Erythroblast (primary cell): ENCODE data around the gene FBXO46.
"Not testable (repeated sequence)": the region's sequence is repeated elsewhere in the genome, so short reads cannot be mapped to it uniquely, and the experiment has no call there.

Source experiments
- DNase-seq, 2 experiments: peaks; one replicate each; lab custom pipeline; 2025; lab: John Stamatoyannopoulos, UW
- GATA1 ChIP-seq: IDR thresholded peaks from 2 replicates; pipeline ENCODE4 v1.6.1; 2011; ENCODE audit warnings: low read depth, mild to moderate bottlenecking, control low read depth, low read length, moderate library complexity
- POLR2A ChIP-seq: IDR thresholded peaks from 2 replicates; pipeline ENCODE4 v1.6.1; 2011; ENCODE audit warnings: mild to moderate bottlenecking, low read length

FBXO46 gene

GRCh38 chr19:45758921-45759320 lies 28.2 kb upstream of the FBXO46 start:
- no peak for TF ChIP-seq GATA1
- no peak for TF ChIP-seq POLR2A
- DNase-seq: no peak

GRCh38 chr19:45757695-45758094 lies 27.0 kb upstream of the FBXO46 start:
- TF ChIP-seq POLR2A (no peak), GATA1 (no peak)
- DNase-seq: no peak

- no peak for DNase-seq
- TF ChIP-seq GATA1: no peak
- TF ChIP-seq POLR2A: no peak
Observed at GRCh38 chr19:45754323-45754722, 23.6 kb upstream of the FBXO46 start.

- no peak for TF ChIP-seq POLR2A
- no peak for TF ChIP-seq GATA1
Observed at GRCh38 chr19:45753548-45753947, 22.9 kb upstream of the FBXO46 start.

GRCh38 chr19:45752639-45753038 lies 21.9 kb upstream of the FBXO46 start:
- TF ChIP-seq POLR2A (no peak), GATA1 (no peak)
- peak in 1 of 2 experiments; percentile 64 for DNase-seq

More at GRCh38 chr19:45753548-45753947, 22.9 kb upstream of the FBXO46 start:
- no peak for DNase-seq

- not testable (repeated sequence) for DNase-seq
Observed at GRCh38 chr19:45751483-45751882, 20.8 kb upstream of the FBXO46 start.

GRCh38 chr19:45747513-45747912 lies 16.8 kb upstream of the FBXO46 start:
- DNase-seq: no peak
- TF ChIP-seq GATA1 (no peak), POLR2A (no peak)

GRCh38 chr19:45746866-45747265 lies 16.2 kb upstream of the FBXO46 start:
- no peak for DNase-seq
- TF ChIP-seq GATA1 (no peak), POLR2A (no peak)

GRCh38 chr19:45745606-45746005 lies 14.9 kb upstream of the FBXO46 start:
- no peak for DNase-seq
- TF ChIP-seq GATA1 (no peak), POLR2A (no peak)

- TF ChIP-seq GATA1 (no peak), POLR2A (no peak)
- DNase-seq: no peak
Observed at GRCh38 chr19:45742969-45743368, 12.3 kb upstream of the FBXO46 start.

- no peak for TF ChIP-seq GATA1
- TF ChIP-seq POLR2A: no peak
- DNase-seq: peak in 1 of 2 experiments; percentile 26
Observed at GRCh38 chr19:45739498-45740439, 9.1 kb upstream of the FBXO46 start.

GRCh38 chr19:45733160-45733810 lies 2.6 kb upstream of the FBXO46 start, which contains the start of gene MEIOSIN:
Gene MEIOSIN (plus strand): TSS chr19:45733439. CDS start chr19:45735377, 1,938 bp downstream.
- DNase-seq: no peak
- TF ChIP-seq GATA1 (no peak), POLR2A (no peak)

- DNase-seq: no peak
- no peak for TF ChIP-seq POLR2A
- no peak for TF ChIP-seq GATA1
Observed at GRCh38 chr19:45729800-45730290, 851 bp downstream of the FBXO46 start.

- not testable (repeated sequence) for DNase-seq
Observed at GRCh38 chr19:45728683-45729082, 2.0 kb downstream of the FBXO46 start.

- DNase-seq: not testable (repeated sequence)
Observed at GRCh38 chr19:45720065-45720464, 10.6 kb downstream of the FBXO46 start.
